GM19372 (cell line): ENCODE data around the gene MOGAT1.
"Not testable (repeated sequence)": the region's sequence is repeated elsewhere in the genome, so short reads cannot be mapped to it uniquely, and the experiment has no call there.

Source experiments
- ATAC-seq: cut with Tn5 transposase; IDR thresholded peaks from one replicate; pipeline ENCODE4 v1.9.1; 2021; ENCODE audit warnings: mild to moderate bottlenecking, low read depth, moderate library complexity; ENCODE audit not compliant: unreplicated experiment

MOGAT1 gene

DNA sequence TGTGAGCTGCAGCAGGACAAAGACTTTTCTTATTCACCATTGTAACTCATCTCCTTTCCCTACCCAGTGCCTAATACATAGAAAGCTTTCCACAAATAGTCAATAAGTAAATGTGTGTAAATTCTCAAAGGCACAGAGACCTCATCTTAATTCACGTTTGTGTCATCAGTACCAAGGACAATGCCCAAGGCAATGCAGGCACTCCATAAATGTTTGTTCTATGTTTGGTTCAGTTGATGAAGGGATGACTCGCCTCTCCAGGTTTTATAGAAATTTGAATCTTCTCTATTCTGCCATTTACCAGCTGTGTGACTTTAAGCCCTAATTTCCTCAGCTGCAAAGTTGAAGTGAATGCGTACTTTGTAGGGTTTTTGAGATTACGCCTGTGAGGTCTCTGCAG is 2.1 kb upstream of the MOGAT1 start:
- no peak for ATAC-seq

DNA sequence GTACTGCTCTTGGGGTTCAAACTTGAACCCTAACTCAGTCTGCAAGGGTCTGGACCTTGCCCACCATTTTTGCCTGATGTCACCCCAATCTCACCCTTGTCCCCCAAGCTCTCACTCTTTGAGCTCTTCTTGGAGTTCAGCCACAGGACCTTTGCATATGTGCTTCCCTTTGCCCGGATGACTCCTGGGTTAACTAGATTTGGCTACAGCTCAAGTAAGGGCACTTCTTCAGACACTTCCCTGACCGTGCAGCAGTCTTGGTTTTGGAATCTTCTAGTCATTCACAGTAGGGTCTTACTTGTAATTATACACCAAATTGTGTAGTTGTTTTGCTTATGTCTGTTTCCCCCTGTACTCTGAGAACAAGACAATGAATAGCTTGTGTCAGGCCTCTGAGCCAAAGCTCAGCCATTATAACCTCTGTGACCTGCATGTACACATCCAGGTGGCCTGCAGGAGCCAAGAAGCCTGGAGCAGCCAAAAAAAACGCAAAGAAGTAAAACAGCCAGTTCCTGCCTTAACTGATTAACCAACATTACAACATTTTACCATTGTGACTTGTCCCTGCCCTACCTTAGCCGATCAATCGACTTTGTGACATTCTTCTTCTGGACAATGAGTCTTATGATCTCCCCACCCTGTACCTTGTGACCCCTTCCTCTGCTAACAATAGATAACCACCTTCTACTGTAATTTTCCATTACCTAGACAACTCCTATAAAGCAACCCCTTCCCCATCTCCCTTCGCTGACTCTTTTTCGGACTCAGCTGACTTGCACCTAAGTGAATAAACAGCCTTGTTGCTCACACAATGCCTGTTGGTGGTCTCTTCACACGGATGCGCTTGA is 1.0 kb upstream of the MOGAT1 start:
- no peak for ATAC-seq

GRCh38 chr2:222672068-222672401 is 577 bp downstream of the MOGAT1 start:
- ATAC-seq = no peak

GRCh38 chr2:222673273-222673672 is 1.8 kb downstream of the MOGAT1 start:
- ATAC-seq = no peak

GRCh38 chr2:222673883-222674282 is 2.4 kb downstream of the MOGAT1 start:
- ATAC-seq = no peak

- ATAC-seq = no peak
Measured at GRCh38 chr2:222677981-222678380, 6.5 kb downstream of the MOGAT1 start.

DNA sequence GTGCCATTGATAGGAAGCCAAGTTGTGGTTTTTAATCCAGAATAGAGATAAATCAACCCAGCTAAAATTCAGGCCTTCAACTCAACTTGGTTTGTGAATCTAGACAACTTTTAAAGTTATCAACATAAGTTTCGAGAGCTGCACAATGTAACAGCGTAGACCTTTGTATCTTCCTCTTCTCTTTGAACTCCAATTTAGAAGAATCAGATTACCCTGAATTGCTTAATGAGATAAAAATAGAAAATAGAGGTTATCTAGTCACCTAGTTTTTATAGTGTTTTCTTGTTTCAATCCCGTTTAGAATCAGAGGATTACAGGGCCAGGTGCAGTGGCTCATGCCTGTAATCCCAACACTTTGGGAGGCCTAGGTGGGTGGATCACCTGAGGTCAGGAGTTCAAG is 12.3 kb downstream of the MOGAT1 start:
- no peak for ATAC-seq

DNA sequence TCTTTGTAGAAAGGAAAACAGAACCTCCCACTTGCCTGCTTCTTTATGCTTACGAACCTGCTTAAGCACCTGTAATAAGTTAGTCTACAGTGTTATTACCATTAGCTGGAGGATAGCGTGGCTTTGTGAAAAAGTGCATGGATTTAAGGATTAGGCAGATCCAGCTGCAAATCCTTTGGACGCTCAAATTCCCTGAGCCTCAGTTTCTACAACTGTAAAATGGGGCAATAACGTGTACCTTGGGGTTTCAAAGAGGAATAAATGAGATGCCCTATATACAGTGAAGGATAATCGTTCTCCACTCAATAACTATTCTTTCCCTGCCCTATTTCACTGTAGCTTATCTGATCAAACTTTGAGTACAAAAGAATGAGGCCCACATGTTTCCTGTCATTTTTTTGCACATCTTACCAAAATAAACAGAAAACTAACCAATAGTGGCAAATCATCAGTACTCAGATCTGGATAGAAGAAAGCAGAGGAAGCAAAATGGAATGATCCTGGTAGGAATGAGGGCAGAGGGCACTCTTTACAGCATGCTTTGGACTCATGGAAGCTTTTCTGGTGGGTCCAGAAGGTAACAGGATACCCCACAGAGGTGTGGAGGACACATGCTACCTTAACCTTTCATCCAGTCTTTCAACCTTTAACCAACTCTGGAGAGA is 14.8 kb downstream of the MOGAT1 start:
- ATAC-seq = no peak

- ATAC-seq = no peak
Measured at GRCh38 chr2:222688917-222689316, 17.5 kb downstream of the MOGAT1 start.

DNA sequence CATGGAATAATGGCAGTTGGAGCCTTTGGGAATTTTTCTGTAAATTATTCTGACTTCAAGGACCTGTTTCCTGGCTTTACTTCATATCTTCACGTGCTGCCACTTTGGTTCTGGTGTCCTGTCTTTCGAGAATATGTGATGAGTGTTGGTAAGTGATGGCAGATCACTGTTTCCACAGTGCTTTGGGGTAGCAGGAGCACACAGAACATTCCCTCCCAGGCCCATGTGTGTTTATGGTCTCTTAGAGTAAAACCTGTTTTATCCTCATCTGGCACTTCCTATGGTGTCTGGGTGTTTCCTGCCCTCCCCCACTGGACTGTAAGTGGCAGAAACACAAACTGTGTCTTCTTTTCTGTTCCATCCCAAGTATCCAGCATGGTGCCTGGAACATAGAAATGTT is 17.9 kb downstream of the MOGAT1 start:
- ATAC-seq = no peak

- ATAC-seq = peak; percentile 95
Measured at GRCh38 chr2:222690564-222691200, 19.2 kb downstream of the MOGAT1 start.

DNA sequence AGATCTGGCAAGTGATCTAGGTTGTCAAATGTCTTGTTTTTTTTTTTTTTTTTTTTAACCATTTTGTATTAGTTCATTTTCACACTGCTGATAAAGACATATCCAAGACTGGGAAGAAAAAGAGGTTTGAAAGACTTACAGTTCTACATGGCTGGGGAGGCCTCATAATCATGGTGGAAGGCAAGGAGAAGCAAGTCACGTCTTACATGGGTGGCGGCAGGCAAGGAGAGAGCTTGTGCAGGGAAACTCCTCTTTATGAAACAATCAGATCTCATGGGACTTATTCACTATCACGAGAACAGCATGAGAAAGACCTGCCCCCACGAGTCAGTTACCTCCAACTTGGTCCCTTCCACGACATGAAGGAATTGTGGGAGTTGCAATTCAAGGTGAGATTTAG is 22.0 kb downstream of the MOGAT1 start:
- ATAC-seq = not testable (repeated sequence)

GRCh38 chr2:222693837-222694236 is 22.4 kb downstream of the MOGAT1 start:
- ATAC-seq = peak; percentile 47

- ATAC-seq = no peak
Measured at GRCh38 chr2:222698276-222698675, 26.8 kb downstream of the MOGAT1 start.

DNA sequence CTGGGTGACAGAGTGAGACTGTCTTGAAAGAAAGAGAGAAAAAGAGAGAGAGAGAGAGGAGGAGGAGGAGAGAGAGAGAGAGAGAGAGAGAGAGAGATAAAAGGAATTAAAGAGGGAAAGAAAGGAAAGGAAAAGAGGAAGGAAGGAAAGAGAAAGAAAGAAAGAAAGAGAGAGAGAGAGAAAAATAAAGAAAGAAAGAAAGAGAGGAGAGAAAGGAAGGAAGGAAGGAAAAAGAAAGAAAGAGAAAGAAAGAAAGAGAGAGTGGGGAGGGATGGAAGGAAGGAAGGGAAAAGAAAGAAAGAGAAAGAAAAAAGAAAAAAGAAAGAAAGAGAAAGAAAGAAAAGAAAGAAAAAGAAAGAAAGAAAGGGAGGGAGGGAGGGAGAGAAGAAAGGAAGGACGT is 29.8 kb downstream of the MOGAT1 start:
- no peak for ATAC-seq

DNA sequence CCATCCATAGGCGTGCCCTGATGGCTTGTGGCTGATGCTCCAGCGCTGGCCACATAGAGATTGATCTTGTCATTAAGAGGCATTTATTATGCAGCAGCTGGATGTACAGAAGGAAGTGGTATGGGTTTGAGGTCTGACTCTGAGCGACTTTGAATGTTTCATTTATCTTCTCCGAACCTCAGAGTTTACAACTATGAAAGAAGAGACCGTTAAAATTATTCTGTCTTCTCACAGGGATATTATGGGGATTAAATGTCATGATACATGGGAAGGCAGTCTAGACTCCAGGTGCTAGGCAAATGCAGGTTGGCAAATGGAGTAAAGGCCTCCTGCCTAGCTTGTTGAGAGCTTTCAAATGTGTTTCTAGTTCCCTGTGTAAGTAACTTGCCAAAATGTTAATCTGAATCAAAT is 30.3 kb downstream of the MOGAT1 start:
- no peak for ATAC-seq

DNA sequence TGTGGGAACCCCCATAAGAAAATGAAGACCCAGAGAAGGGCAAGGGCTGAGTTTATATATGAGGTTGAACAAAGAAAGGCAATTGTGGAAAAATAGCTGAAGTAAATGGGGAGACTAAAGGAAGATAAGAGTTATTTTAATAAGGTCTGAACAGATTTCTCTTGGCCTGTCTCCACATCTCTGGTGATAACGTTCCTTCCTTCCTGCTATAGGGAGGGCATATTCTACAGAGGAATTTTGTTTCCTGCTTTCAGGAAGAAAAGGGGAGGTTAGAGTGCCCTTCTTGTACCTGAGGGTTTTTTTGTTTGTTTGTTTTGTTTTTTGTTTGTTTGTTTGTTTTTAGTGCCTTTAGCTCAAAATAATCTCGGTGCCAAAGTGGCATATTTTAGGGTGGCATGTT is 31.6 kb downstream of the MOGAT1 start:
- no peak for ATAC-seq

DNA sequence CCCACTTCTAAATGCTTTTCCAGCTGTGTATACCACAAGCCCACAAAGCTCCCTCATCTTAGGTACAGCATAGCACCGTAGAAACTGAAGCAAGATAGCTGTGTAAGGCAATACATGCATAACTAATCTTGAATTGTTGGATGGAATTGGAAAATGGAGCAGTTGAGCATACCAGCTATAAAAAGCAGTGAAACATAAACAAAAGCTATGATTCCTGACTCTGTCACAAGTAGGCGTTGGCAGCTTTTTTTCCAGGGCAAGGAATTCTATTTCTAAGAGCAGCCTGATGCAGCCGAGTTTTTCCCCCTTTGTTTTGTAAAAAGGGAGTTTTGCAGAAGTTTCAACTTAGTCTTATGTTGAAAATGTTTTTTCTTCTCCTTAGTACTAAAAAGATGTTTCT is 32.4 kb downstream of the MOGAT1 start:
- ATAC-seq = no peak

DNA sequence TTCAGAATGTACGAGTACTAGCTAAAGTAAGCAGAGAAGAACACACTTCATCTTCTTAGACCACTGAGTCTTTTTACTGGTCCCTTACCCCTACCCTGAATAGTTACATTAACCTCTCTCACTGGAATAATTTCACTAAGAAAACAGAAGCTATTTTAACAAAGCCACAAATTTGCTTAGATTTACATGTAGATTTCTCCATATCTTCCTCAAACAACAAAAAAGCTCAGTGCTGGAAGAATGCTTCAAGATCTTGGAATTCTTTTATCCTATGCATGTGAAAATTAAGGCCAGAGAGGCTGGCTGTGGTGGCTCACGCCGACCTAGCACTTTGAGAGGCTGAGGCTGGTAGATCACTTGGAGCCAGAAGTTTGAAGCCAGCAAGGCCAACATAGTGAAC is 35.2 kb downstream of the MOGAT1 start:
- no peak for ATAC-seq

DNA sequence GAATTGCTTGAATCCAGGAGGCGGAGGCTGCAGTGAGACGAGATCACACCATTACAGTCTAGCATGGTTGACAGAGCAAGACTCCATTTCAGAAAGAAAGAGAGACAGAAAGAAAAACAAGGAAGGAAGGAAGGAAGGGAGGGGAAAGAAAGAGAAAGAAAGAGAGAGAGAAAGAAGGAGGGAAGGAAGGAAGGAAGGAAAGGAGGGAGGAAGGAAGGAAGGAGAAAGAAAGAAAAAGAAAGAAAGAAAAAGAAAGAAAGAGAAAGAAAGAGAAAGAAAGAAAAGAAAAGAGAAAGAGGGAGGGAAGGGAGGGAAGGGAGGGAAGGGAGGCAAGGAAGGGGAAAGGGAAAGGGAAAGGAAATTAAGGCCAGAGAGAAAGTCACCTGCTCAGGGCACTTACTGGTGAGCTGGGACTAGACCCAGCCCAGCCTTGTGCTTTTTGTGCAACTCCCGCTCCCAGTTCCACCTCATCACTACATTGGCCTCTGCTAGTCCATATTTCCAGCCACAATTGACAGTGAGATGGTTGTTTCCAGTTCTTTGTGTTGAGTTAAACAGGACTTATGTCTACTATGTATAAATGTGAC is 35.7 kb downstream of the MOGAT1 start:
- no peak for ATAC-seq

DNA sequence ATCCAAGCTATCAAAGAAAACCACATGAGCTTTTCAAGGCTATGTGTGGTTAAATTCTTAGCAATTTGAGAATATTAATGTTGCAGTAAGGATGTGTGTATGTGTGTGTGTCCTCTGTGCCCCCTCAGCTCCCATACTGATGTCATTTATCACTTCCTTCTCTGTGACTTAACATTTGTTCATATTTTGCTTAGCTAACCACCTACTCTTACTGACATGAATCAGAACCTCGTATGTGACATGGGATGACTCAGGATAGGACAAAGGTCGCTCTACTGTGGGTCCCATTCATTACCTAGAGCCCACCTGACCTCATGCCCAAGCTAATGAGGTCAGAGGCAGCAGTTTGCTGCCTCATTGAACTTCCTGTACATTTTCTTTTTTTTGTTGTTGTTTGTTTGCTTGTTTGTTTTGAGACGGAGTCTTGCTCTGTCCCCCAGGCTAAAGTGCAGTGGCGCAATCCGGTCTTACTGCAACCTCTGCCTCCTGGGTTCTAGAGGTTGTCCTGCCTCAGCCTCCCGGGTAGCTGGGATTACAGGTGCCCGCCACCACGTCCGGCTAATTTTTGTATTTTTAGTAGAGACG is 36.3 kb downstream of the MOGAT1 start:
- no peak for ATAC-seq
